Measurements from ENCODE around the gene CCDC6. TPM values are rescaled to one million over a fixed set of nuclear protein-coding genes. Genes with fewer than 3 reads are reported as not detected.

Gene CCDC6
- total and polyA plus RNA-seq, 2 of the 4 experiments (the other 2 are of a cell fraction): 21.8 to 30.8 TPM

DNA sequence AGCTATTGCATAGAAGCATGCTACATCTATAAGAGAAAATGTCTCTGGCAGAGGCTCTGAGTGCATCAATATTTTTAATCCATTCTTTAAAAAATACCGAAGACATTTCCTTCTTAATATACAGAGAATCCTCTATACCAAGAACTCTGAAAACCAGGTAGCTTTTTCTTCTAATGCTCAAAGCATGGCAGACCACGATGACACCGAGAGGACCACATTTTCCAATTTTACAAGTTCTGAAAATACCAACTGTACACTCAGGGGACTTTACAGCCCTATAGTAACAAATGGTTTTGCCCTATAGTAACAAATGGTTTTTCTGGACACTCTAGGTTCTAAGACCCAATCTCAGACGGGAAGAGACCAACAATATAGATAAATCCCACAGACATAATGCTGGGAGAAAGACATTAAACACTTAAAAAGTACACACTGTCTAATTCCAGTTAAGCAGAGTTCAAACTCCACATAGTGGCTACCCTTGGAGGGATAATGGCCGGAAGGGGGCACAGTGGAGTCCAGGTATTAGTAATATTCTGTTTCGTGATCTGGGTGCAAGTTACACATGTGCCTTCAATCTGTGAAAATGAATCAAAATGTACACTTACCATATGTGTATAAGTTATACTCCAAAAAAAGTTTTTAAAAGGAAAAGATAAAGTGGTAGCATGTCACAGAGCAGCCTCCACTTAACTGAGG, 26.2 kb downstream of the CCDC6 start:
- Histone ChIP-seq H2BK20ac (ENCODE audit: low read depth, low read length) (no peak overlapping the region), H3K14ac (replicated peaks; ENCODE audit: low read depth, low read length) (no peak overlapping the region), H2BK5ac (ENCODE audit: low read depth, low read length, poor library complexity, severe bottlenecking) (no peak overlapping the region), H3K9ac (ENCODE audit: low read depth, low read length) (no peak overlapping the region), H3K56ac (ENCODE audit: extremely low read depth, insufficient read depth, low read length) (no peak overlapping the region), H3K27me3 (ENCODE audit: control insufficient read depth, insufficient read depth, low read length) (no peaks in the 10 kb centered on the region), H3K9me1 (ENCODE audit: insufficient read depth, low read length) (no peaks in the 10 kb centered on the region), H3K9me3 (ENCODE audit: control insufficient read depth, insufficient read depth, low read length) (no peaks in the 10 kb centered on the region), H3K4ac (ENCODE audit: low read depth, low read length) (no peak overlapping the region), H3K27ac (ENCODE audit: insufficient read depth, low read length) (no peak overlapping the region), H3K4me2 (ENCODE audit: low read depth, low read length) (no peak overlapping the region), H4K20me1 (ENCODE audit: insufficient read depth, low read length) (peaks cover 14% of the 10 kb centered on the region; the same call in 1 of the 2 replicates), H3K18ac (ENCODE audit: low read depth, low read length) (no peak overlapping the region), H2BK120ac (ENCODE audit: low read depth, low read length) (no peak overlapping the region), H2AK5ac (ENCODE audit: low read depth, low read length) (no peak overlapping the region), H2BK15ac (ENCODE audit: low read depth, low read length) (no peak overlapping the region), H4K8ac (ENCODE audit: low read depth in 2 of 2, low read length in 2 of 2) (no peak overlapping the region), H3K4me1 (ENCODE audit: control insufficient read depth, insufficient read depth, low read length) (no peaks in the 10 kb centered on the region; the same call in 1 of the 2 replicates), H3K79me1 (ENCODE audit: low read depth in 1 of 2, low read length in 2 of 2) (peaks cover 34 to 65% of the 10 kb centered on the region in 2 experiments), H2AK9ac (replicated peaks; ENCODE audit: low read depth, low read length, poor library complexity) (no peak overlapping the region), H4K5ac (ENCODE audit: low read depth, low read length) (no peak overlapping the region), H3K4me3 (ENCODE audit: insufficient read depth, low read depth, low read length) (no peak overlapping the region), H4K91ac (ENCODE audit: insufficient read depth, low read depth, low read length) (no peak overlapping the region), H3K36me3 (ENCODE audit: control insufficient read depth, insufficient read depth, low read length) (no peaks in the 10 kb centered on the region), H3K23ac (ENCODE audit: low read depth, low read length) (no peak overlapping the region), H2AFZ (replicated peaks; ENCODE audit: low read length, poor library complexity) (no peak overlapping the region)
- intact Hi-C loops (cut with micrococcal nuclease) (no loop called here), in situ Hi-C loops (cut with MboI; ENCODE audit: low sequenced_read_pairs) (loop anchor here (25.0 kb wide), 1 partner anchor 532 kb away; no protein-coding TSS in a partner anchor), dilution Hi-C loops (cut with HindIII; ENCODE audit: low sequenced_read_pairs, unreplicated experiment) (no loop called here)
- DNase-seq: no peak
- ATAC-seq (ENCODE audit: low read depth): no peak
- ChIA-PET POLR2A (ENCODE audit: unreplicated experiment) (no interaction called here), CTCF (no interaction called here)
- TF ChIP-seq, protein P1, sequence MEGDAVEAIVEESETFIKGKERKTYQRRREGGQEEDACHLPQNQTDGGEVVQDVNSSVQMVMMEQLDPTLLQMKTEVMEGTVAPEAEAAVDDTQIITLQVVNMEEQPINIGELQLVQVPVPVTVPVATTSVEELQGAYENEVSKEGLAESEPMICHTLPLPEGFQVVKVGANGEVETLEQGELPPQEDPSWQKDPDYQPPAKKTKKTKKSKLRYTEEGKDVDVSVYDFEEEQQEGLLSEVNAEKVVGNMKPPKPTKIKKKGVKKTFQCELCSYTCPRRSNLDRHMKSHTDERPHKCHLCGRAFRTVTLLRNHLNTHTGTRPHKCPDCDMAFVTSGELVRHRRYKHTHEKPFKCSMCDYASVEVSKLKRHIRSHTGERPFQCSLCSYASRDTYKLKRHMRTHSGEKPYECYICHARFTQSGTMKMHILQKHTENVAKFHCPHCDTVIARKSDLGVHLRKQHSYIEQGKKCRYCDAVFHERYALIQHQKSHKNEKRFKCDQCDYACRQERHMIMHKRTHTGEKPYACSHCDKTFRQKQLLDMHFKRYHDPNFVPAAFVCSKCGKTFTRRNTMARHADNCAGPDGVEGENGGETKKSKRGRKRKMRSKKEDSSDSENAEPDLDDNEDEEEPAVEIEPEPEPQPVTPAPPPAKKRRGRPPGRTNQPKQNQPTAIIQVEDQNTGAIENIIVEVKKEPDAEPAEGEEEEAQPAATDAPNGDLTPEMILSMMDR (conservative IDR thresholded peaks at IDR 0.05; ENCODE audit: low read depth, low read length): no peak
- no peak for TF ChIP-seq RCOR1 (IDR thresholded peaks at IDR 0.05; ENCODE audit: insufficient replicate concordance, low read length)
- TF ChIP-seq SMC3 (IDR thresholded peaks at IDR 0.05; ENCODE audit: low read depth, low read length): no peak
- no peak for TF ChIP-seq CHD1 (IDR thresholded peaks at IDR 0.05; ENCODE audit: low read depth, low read length)
- no peak for TF ChIP-seq POLR2A (IDR thresholded peaks at IDR 0.05; ENCODE audit: low read depth, low read length)
- no peak for TF ChIP-seq MXI1 (IDR thresholded peaks at IDR 0.05; ENCODE audit: borderline replicate concordance, low read depth, low read length)
- no peak for TF ChIP-seq CEBPB (IDR thresholded peaks at IDR 0.05; ENCODE audit: low read depth, low read length)
- no peak for TF ChIP-seq RAD21 (IDR thresholded peaks at IDR 0.05; ENCODE audit: low read length)
- no peak for TF ChIP-seq NFE2L2 (IDR thresholded peaks at IDR 0.05; ENCODE audit: low read depth, low read length)
- TF ChIP-seq MAFK (IDR thresholded peaks at IDR 0.05; ENCODE audit: low read depth, low read length): no peak
- TF ChIP-seq FOS (IDR thresholded peaks at IDR 0.05; ENCODE audit: low read depth, low read length): no peak
- no peak for TF ChIP-seq USF2 (IDR thresholded peaks at IDR 0.05; ENCODE audit: low read depth, low read length)
- TF ChIP-seq BHLHE40 (IDR thresholded peaks at IDR 0.05; ENCODE audit: low read depth, low read length): no peak
- no peak for TF ChIP-seq ELK1 (IDR thresholded peaks at IDR 0.05; ENCODE audit: borderline replicate concordance, low read depth, low read length)
- no peak for TF ChIP-seq RFX5 (IDR thresholded peaks at IDR 0.05; ENCODE audit: low read depth, low read length)
- TF ChIP-seq MAZ (IDR thresholded peaks at IDR 0.05; ENCODE audit: borderline replicate concordance, low read depth, low read length): no peak
- no TSS peak for BruUV-seq (replicated peaks)
- WGBS, 2 experiments (ENCODE audit: extremely low coverage in 2 of 2, insufficient read length in 1 of 2): no CpG with 5 or more reads among the region's 6 CpGs

Data from IMR-90 (cell line).